Hepatocyte (in vitro differentiated cells): ENCODE results near the gene CHAMP1.

Source experiments
- EZH2 ChIP-seq: fragments of 200-600 bp; sonication (generic); IDR thresholded peaks from 2 replicates; pipeline ENCODE4 v1.6.1; 2016; ENCODE audit warnings: antibody characterized with exemption, mild to moderate bottlenecking, borderline replicate concordance
- EZH2phosphoT487 ChIP-seq: fragments of 200-600 bp; sonication (generic); IDR thresholded peaks from one replicate; pipeline ENCODE4 v1.6.1; 2018; ENCODE audit warnings: antibody characterized with exemption, mild to moderate bottlenecking, low read depth, moderate library complexity; ENCODE audit not compliant: unreplicated experiment, severe bottlenecking
- TF ChIP-seq, protein P1 (sequence below): fragments of 200-600 bp; sonication (generic); IDR thresholded peaks from 2 replicates; pipeline ENCODE4 v1.5.1; 2016; ENCODE audit warnings: antibody characterized with exemption, mild to moderate bottlenecking; ENCODE audit not compliant: poor library complexity

- TF ChIP-seq, protein P1, sequence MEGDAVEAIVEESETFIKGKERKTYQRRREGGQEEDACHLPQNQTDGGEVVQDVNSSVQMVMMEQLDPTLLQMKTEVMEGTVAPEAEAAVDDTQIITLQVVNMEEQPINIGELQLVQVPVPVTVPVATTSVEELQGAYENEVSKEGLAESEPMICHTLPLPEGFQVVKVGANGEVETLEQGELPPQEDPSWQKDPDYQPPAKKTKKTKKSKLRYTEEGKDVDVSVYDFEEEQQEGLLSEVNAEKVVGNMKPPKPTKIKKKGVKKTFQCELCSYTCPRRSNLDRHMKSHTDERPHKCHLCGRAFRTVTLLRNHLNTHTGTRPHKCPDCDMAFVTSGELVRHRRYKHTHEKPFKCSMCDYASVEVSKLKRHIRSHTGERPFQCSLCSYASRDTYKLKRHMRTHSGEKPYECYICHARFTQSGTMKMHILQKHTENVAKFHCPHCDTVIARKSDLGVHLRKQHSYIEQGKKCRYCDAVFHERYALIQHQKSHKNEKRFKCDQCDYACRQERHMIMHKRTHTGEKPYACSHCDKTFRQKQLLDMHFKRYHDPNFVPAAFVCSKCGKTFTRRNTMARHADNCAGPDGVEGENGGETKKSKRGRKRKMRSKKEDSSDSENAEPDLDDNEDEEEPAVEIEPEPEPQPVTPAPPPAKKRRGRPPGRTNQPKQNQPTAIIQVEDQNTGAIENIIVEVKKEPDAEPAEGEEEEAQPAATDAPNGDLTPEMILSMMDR: no peak
- TF ChIP-seq EZH2phosphoT487 (no peak), EZH2 (no peak)
Measured at GRCh38 chr13:114288157-114288591, 26.1 kb upstream of the CHAMP1 start.
